NB4 (cell line): ENCODE data around the gene SLC29A3.

Experiments used
- CTCF ChIP-seq: IDR thresholded peaks from one replicate; pipeline ENCODE4 v1.5.1; 2012; ENCODE audit warnings: low read depth, low read length
- MAX ChIP-seq: IDR thresholded peaks from 2 replicates; pipeline ENCODE4 v1.6.1; 2011; ENCODE audit warnings: low read depth, low read length
- MYC ChIP-seq: IDR thresholded peaks from 2 replicates; pipeline ENCODE4 v1.6.1; 2011; ENCODE audit warnings: low read depth, low read length

DNA sequence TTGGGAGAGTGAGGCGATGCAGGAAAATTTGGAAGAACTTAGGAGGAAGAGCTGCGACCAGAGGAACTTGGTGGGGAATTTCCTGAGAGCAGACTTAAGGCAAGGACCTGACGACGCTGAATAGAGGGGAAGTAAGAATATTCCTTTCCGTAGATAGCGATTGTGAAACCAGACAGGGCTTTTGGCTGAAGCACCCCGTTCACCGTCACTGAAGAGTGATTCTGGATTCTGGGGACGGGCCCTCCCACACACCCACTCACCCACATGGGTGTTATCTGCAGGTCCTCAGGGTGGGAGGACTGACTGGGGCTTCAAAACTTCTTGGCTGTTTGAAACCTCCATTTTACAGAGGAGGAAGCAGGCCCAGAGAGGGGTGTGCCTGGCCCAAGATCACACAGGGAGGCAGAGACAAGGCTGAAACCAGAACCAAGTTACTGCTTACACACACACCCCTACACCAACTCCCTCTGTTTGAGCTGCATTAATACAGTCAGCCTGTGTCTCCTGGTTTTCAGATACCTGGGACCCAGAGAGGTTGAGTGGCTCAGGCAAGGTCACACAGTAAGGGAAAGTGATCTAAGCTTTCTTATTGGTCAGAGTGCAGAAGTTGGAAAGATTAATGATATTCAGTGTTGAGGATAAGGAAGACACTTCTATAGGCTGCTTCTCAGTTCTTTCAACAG, 40.4 kb downstream of the SLC29A3 start:
- TF ChIP-seq CTCF, result no peak
- TF ChIP-seq MAX, result peak; percentile 24; the same call in 1 of the 2 replicates
- TF ChIP-seq MYC, result no peak
